HEK293 (cell line): ENCODE measurements around the gene DYNAP.

Experiments used
- CTCF ChIA-PET: fragments of 350-600 bp; formaldehyde crosslinking; extraction: SDS; loops from one replicate; lab custom pipeline; 2021; ENCODE audit warnings: antibody characterized with exemption; lab: Yijun Ruan, JAX
- POLR2A ChIA-PET: fragments of 300-600 bp; formaldehyde crosslinking; extraction: SDS; loops from one replicate; lab custom pipeline; 2020; ENCODE audit warnings: antibody characterized with exemption, inconsistent platforms; lab: Yijun Ruan, JAX
- H3K27ac ChIP-seq: fragments of 200-500 bp; sonication (Bioruptor generic); 2 replicates; pipeline ENCODE4 v1.5.1; 2014; ENCODE audit warnings: low read depth, low read length, control low read depth, inconsistent platforms; ENCODE audit errors: extremely low read depth
- H3K36me3 ChIP-seq, 2 experiments: fragments of 200-500 bp in 1 of 2; sonication (Bioruptor generic) in 1 of 2; 1 replicate in 1 of 2; 2 replicates in 1 of 2; pipeline ENCODE4 v1.5.1; 2014 to 2017; ENCODE audit warnings: inconsistent platforms in 2 of 2, low read length in 2 of 2; ENCODE audit not compliant: control insufficient read depth in 2 of 2, insufficient read depth in 1 of 2
- H3K4me1 ChIP-seq: fragments of 200-500 bp; sonication (Bioruptor generic); 2 replicates; pipeline ENCODE4 v1.5.1; 2014; ENCODE audit warnings: mild to moderate bottlenecking, low read length, inconsistent platforms; ENCODE audit not compliant: control insufficient read depth, insufficient read depth
- H3K4me3 ChIP-seq: 2 replicates; pipeline ENCODE4 v1.5.1; 2011; ENCODE audit warnings: low read depth, mild to moderate bottlenecking, control low read depth, low read length, moderate library complexity
- H3K9me3 ChIP-seq: fragments of 200-500 bp; sonication (Bioruptor generic); 2 replicates; pipeline ENCODE4 v1.5.1; 2014; ENCODE audit warnings: low read depth, low read length, inconsistent platforms; ENCODE audit not compliant: control insufficient read depth, insufficient read depth
- KLF1 ChIP-seq: fragments of 450-650 bp; formaldehyde crosslinking; IDR thresholded peaks from 2 replicates; pipeline ENCODE4 v1.5.1; 2016; ENCODE audit warnings: missing biosample characterization, missing genetic modification characterization
- TRIM28 ChIP-seq: IDR thresholded peaks from 2 replicates; pipeline ENCODE4 v1.6.1; 2011; ENCODE audit warnings: low read length, control low read depth, borderline replicate concordance
- ZFP37 ChIP-seq: fragments of 450-650 bp; formaldehyde crosslinking; IDR thresholded peaks from 2 replicates; pipeline ENCODE4 v1.5.1; 2016; ENCODE audit warnings: missing biosample characterization, missing genetic modification characterization
- ZNF132 ChIP-seq: fragments of 450-650 bp; formaldehyde crosslinking; IDR thresholded peaks from 2 replicates; pipeline ENCODE4 v1.5.1; 2017; ENCODE audit warnings: missing biosample characterization, missing genetic modification characterization, borderline replicate concordance
- ZNF266 ChIP-seq: fragments of 450-650 bp; formaldehyde crosslinking; IDR thresholded peaks from 2 replicates; pipeline ENCODE4 v1.5.1; 2016; ENCODE audit warnings: missing biosample characterization, missing genetic modification characterization, low read depth
- ZNF521 ChIP-seq: fragments of 450-650 bp; formaldehyde crosslinking; IDR thresholded peaks from 2 replicates; pipeline ENCODE4 v1.5.1; 2017; ENCODE audit warnings: missing biosample characterization, mild to moderate bottlenecking, missing genetic modification characterization
- ZNF654 ChIP-seq: fragments of 450-650 bp; formaldehyde crosslinking; IDR thresholded peaks from 2 replicates; pipeline ENCODE4 v1.5.1; 2016; ENCODE audit warnings: low read depth, missing biosample characterization, missing genetic modification characterization
- ZNF785 ChIP-seq: fragments of 450-650 bp; formaldehyde crosslinking; IDR thresholded peaks from 2 replicates; pipeline ENCODE4 v1.5.1; 2016; ENCODE audit warnings: missing biosample characterization, missing genetic modification characterization
- ZNF843 ChIP-seq: fragments of 450-650 bp; formaldehyde crosslinking; IDR thresholded peaks from 2 replicates; pipeline ENCODE4 v1.5.1; 2016; ENCODE audit warnings: missing biosample characterization, missing genetic modification characterization
- ZSCAN30 ChIP-seq: fragments of 450-650 bp; IDR thresholded peaks from 2 replicates; pipeline ENCODE4 v1.5.1; 2018; ENCODE audit warnings: missing biosample characterization, mild to moderate bottlenecking, missing genetic modification characterization, moderate library complexity
- TF ChIP-seq, protein P1 (sequence below): fragments of 450-650 bp; formaldehyde crosslinking; IDR thresholded peaks from 2 replicates; pipeline ENCODE4 v1.5.1; 2016; ENCODE audit warnings: missing biosample characterization, missing genetic modification characterization
- TF ChIP-seq, protein P2 (sequence below): IDR thresholded peaks from 2 replicates; pipeline ENCODE4 v1.6.1; 2011; ENCODE audit warnings: mild to moderate bottlenecking, low read depth, low read length, borderline replicate concordance
- TF ChIP-seq, protein P3 (sequence below): fragments of 450-650 bp; formaldehyde crosslinking; conservative IDR thresholded peaks from 2 replicates; pipeline ENCODE4 v1.5.1; 2016; ENCODE audit warnings: low read depth, missing biosample characterization, missing genetic modification characterization
- TF ChIP-seq, protein P4 (sequence below): fragments of 450-650 bp; formaldehyde crosslinking; optimal IDR thresholded peaks from 2 replicates; pipeline ENCODE3; 2016; ENCODE audit warnings: missing biosample characterization, mild to moderate bottlenecking, missing genetic modification characterization
- TF ChIP-seq, protein P5 (sequence below): fragments of 450-650 bp; formaldehyde crosslinking; IDR thresholded peaks from 2 replicates; pipeline ENCODE4 v1.5.1; 2016; ENCODE audit warnings: missing biosample characterization, missing genetic modification characterization

The DYNAP gene

DNA sequence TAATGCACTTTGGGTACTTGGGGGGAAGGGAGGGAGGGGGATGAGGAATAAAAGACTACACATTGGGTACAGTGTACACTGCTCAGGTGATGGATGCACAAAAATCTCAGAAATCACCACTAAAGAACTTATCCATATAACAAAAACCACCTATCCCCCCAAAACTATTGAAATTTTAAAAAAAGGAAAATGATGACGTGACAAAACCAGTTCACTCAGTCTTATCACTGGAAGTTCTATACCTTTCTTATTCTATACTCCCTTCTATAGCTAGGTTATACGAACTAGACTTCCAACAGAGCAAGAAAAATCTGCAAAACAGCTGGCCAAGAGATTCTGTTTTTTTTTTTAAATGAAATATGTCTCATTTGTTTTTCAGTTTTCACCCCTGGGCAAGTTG lies 20.8 kb downstream of the DYNAP start (continued):
- no peak for TF ChIP-seq TRIM28

DNA sequence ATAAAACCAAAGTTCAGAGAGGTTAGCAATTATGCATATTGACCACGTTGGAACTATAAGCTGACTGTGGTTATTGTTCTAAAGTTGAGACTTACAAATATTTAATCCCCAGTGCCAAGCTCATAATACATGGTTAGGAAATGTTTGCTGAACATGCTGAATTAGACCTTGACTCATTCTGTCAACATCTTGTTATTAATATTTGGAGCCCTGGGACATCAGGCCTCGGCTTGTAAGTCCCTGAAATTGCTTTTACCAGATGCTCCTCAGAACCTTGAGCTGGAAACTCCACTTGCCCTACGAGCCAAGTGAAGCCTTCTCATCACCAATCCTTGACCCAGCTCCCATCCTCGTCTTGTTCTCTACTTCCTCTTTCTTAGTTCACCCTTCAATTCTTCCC lies 21.2 kb downstream of the DYNAP start:
- Histone ChIP-seq H3K36me3 (no peaks in the 10 kb centered on the region), H3K4me3 (no peak overlapping the region), H3K27ac (no peak overlapping the region), H3K9me3 (no peaks in the 10 kb centered on the region), H3K4me1 (peaks cover 7% of the 10 kb centered on the region; the same call in 1 of the 2 replicates)
- ChIA-PET POLR2A (no interaction called here), CTCF (no interaction called here)
- TF ChIP-seq KLF1 (tag by site-specific recombination), result no peak
- no peak for TF ChIP-seq ZNF521

DNA sequence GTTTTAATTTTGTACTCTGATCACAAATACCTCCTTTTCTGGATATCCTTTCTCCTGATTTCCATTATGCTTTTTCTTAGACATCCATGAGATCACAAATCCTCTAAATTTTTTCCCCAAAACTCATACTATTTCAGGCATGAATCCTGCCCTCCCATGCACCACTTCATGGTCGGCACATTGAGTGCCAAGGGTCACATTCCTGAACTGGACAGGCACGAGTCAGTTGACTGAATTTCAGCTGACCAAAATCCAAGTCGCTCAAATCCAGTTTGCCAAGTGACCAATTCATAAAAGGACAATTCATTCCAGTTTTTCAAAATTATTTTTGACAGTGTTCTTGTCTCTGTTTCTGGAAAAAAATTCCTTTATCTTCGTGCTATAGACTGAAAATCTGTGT lies 22.1 kb downstream of the DYNAP start:
- ChIA-PET CTCF (interaction anchor here (0.5 kb wide), 1 partner anchor 620 kb away, joined by 3 read pairs; no protein-coding TSS in a partner anchor), POLR2A (no interaction called here)
- Histone ChIP-seq H3K27ac (no peak overlapping the region), H3K9me3 (no peaks in the 10 kb centered on the region), H3K4me1 (peaks cover 4% of the 10 kb centered on the region; the same call in 1 of the 2 replicates), H3K4me3 (no peak overlapping the region), H3K36me3 (no peaks in the 10 kb centered on the region)
- TF ChIP-seq, protein P1, sequence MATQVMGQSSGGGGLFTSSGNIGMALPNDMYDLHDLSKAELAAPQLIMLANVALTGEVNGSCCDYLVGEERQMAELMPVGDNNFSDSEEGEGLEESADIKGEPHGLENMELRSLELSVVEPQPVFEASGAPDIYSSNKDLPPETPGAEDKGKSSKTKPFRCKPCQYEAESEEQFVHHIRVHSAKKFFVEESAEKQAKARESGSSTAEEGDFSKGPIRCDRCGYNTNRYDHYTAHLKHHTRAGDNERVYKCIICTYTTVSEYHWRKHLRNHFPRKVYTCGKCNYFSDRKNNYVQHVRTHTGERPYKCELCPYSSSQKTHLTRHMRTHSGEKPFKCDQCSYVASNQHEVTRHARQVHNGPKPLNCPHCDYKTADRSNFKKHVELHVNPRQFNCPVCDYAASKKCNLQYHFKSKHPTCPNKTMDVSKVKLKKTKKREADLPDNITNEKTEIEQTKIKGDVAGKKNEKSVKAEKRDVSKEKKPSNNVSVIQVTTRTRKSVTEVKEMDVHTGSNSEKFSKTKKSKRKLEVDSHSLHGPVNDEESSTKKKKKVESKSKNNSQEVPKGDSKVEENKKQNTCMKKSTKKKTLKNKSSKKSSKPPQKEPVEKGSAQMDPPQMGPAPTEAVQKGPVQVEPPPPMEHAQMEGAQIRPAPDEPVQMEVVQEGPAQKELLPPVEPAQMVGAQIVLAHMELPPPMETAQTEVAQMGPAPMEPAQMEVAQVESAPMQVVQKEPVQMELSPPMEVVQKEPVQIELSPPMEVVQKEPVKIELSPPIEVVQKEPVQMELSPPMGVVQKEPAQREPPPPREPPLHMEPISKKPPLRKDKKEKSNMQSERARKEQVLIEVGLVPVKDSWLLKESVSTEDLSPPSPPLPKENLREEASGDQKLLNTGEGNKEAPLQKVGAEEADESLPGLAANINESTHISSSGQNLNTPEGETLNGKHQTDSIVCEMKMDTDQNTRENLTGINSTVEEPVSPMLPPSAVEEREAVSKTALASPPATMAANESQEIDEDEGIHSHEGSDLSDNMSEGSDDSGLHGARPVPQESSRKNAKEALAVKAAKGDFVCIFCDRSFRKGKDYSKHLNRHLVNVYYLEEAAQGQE (tag by site-specific recombination), result no peak
- TF ChIP-seq ZFP37 (tag by site-specific recombination) (no peak), ZNF843 (tag by site-specific recombination) (no peak), ZNF266 (tag by site-specific recombination) (no peak), ZNF654 (no peak)

DNA sequence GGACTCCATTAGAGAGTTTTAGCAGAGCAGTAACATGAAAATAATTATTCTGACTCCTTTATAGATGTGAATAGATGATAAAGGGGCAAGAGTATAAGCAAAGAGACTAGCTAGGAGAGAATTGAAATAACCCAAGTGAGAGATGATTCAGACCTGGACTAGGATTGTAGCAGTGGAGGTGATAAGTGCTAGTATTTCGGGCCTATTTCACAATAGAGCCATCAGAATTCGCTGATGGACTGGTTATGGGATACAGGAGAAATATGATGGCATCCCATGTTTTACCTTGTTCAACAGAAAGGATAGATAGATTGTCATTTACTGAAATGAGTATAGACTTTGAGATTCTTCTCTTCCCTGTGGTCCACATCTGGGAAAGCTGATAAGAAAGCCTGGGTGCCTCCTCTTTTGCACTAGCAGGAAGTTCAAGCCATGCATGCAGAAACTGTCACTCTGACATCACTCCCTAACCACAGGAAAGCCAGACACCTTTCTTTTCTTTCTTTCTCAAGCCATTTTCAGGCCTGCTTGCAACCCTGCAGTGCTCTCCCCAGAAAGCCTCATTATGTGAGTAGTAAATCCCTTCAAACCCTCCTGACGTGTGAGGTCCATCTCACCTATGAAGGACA lies 25.3 kb downstream of the DYNAP start:
- Histone ChIP-seq H3K4me3 (no peak overlapping the region), H3K36me3 (no peaks in the 10 kb centered on the region), H3K4me1 (no peaks in the 10 kb centered on the region), H3K9me3 (no peaks in the 10 kb centered on the region), H3K27ac (no peak overlapping the region)
- POLR2A ChIA-PET, result no interaction called here
- CTCF ChIA-PET, result no interaction called here
- TF ChIP-seq, protein P2, sequence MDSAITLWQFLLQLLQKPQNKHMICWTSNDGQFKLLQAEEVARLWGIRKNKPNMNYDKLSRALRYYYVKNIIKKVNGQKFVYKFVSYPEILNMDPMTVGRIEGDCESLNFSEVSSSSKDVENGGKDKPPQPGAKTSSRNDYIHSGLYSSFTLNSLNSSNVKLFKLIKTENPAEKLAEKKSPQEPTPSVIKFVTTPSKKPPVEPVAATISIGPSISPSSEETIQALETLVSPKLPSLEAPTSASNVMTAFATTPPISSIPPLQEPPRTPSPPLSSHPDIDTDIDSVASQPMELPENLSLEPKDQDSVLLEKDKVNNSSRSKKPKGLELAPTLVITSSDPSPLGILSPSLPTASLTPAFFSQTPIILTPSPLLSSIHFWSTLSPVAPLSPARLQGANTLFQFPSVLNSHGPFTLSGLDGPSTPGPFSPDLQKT, result no peak
- TF ChIP-seq, protein P3, sequence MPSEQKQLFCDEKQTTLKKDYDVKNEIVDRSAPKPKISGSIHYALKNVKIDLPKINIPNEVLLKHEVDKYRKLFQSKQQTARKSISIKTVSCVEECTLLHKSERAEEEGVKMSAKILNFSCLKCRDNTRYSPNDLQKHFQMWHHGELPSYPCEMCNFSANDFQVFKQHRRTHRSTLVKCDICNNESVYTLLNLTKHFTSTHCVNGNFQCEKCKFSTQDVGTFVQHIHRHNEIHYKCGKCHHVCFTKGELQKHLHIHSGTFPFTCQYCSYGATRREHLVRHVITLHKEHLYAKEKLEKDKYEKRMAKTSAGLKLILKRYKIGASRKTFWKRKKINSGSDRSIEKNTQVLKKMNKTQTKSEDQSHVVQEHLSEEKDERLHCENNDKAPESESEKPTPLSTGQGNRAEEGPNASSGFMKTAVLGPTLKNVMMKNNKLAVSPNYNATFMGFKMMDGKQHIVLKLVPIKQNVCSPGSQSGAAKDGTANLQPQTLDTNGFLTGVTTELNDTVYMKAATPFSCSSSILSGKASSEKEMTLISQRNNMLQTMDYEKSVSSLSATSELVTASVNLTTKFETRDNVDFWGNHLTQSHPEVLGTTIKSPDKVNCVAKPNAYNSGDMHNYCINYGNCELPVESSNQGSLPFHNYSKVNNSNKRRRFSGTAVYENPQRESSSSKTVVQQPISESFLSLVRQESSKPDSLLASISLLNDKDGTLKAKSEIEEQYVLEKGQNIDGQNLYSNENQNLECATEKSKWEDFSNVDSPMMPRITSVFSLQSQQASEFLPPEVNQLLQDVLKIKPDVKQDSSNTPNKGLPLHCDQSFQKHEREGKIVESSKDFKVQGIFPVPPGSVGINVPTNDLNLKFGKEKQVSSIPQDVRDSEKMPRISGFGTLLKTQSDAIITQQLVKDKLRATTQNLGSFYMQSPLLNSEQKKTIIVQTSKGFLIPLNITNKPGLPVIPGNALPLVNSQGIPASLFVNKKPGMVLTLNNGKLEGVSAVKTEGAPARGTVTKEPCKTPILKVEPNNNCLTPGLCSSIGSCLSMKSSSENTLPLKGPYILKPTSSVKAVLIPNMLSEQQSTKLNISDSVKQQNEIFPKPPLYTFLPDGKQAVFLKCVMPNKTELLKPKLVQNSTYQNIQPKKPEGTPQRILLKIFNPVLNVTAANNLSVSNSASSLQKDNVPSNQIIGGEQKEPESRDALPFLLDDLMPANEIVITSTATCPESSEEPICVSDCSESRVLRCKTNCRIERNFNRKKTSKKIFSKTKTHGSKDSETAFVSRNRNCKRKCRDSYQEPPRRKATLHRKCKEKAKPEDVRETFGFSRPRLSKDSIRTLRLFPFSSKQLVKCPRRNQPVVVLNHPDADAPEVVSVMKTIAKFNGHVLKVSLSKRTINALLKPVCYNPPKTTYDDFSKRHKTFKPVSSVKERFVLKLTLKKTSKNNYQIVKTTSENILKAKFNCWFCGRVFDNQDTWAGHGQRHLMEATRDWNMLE (tag by site-specific recombination), result no peak
- TF ChIP-seq, protein P4, sequence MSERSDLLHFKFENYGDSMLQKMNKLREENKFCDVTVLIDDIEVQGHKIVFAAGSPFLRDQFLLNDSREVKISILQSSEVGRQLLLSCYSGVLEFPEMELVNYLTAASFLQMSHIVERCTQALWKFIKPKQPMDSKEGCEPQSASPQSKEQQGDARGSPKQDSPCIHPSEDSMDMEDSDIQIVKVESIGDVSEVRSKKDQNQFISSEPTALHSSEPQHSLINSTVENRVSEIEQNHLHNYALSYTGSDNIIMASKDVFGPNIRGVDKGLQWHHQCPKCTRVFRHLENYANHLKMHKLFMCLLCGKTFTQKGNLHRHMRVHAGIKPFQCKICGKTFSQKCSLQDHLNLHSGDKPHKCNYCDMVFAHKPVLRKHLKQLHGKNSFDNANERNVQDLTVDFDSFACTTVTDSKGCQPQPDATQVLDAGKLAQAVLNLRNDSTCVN (tag by site-specific recombination), result no peak
- TF ChIP-seq ZNF132 (tag by site-specific recombination) (no peak), ZSCAN30 (tag by site-specific recombination) (no peak), ZNF785 (tag by site-specific recombination) (no peak)
- TF ChIP-seq, protein P5, sequence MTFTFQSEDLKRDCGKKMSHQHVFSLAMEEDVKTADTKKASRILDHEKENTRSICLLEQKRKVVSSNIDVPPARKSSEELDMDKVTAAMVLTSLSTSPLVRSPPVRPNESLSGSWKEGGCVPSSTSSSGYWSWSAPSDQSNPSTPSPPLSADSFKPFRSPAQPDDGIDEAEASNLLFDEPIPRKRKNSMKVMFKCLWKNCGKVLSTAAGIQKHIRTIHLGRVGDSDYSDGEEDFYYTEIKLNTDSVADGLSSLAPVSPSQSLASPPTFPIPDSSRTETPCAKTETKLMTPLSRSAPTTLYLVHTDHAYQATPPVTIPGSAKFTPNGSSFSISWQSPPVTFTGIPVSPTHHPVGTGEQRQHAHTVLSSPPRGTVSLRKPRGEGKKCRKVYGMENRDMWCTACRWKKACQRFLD, result no peak
